Mammary epithelial cell (primary cell): Measurements from ENCODE around the gene NRXN2.

Experiments used
- CTCF ChIP-seq, 2 donors: IDR thresholded peaks in 1 of 2; conservative IDR thresholded peaks in 1 of 2; 2 replicates each; pipeline ENCODE4 v1.5.1; 2011 to 2012; ENCODE audit warnings: inconsistent platforms in 2 of 2, low read length in 2 of 2, mild to moderate bottlenecking in 2 of 2, control low read depth in 1 of 2, low read depth in 1 of 2; ENCODE audit not compliant: insufficient read depth in 1 of 2; ENCODE audit errors: extremely low read depth in 1 of 2
- EZH2 ChIP-seq: IDR thresholded peaks from 2 replicates; pipeline ENCODE4 v1.6.1; 2012; ENCODE audit warnings: low read length, inconsistent platforms, borderline replicate concordance

GRCh38 chr11:64588701-64589100, 134.3 kb downstream of the NRXN2 start:
- TF ChIP-seq CTCF (conservative IDR thresholded peaks at IDR 0.05 in 1 of 2, IDR thresholded peaks at IDR 0.05 in 1 of 2; ENCODE audit: extremely low read depth in 1 of 2, insufficient read depth in 1 of 2, low read depth in 1 of 2, low read length in 2 of 2) (no peak), EZH2 (no peak)
